Measurements from ENCODE around the gene THBS3.
A peak's percentile ranks its signal among the peaks of the same experiment; 100 is the strongest.

THBS3 gene

GRCh38 chr1:155187456-155187891 lies 20.2 kb downstream of the THBS3 start:
- H3K9ac ChIP-seq (ENCODE audit: low read depth in 1 of 2, low read length in 2 of 2) = no peak overlapping the region

GRCh38 chr1:155186794-155187455 lies 20.8 kb downstream of the THBS3 start:
- no peaks in the 10 kb centered on the region for H3K27me3 ChIP-seq (ENCODE audit: control insufficient read depth in 1 of 2, insufficient read depth in 2 of 2, low read length in 2 of 2)
- peaks cover 33 to 43% of the 10 kb centered on the region in 2 donors for H3K4me1 ChIP-seq (ENCODE audit: control insufficient read depth in 1 of 2, insufficient read depth in 2 of 2, low read length in 2 of 2)
- peak overlapping the region in 1 of 2 donors; percentile 13 for H3K4me3 ChIP-seq (ENCODE audit: low read depth in 1 of 2, low read length in 2 of 2)
- no peaks in the 10 kb centered on the region for H3K9me3 ChIP-seq (ENCODE audit: control insufficient read depth in 1 of 2, low read length in 2 of 2)
- H3K9ac ChIP-seq (ENCODE audit: low read depth in 1 of 2, low read length in 2 of 2) = peak overlapping the region in 1 of 2 donors; percentile 55
- H3K27ac ChIP-seq (ENCODE audit: low read depth, low read length) = peak overlapping the region; percentile 45
- no peaks in the 10 kb centered on the region for H3K36me3 ChIP-seq (ENCODE audit: control insufficient read depth in 1 of 2, insufficient read depth in 2 of 2, low read length in 2 of 2)

More at GRCh38 chr1:155187456-155187891, 20.2 kb downstream of the THBS3 start:
- H3K9me3 ChIP-seq (ENCODE audit: control insufficient read depth in 1 of 2, low read length in 2 of 2) = no peaks in the 10 kb centered on the region
- no peaks in the 10 kb centered on the region for H3K36me3 ChIP-seq (ENCODE audit: control insufficient read depth in 1 of 2, insufficient read depth in 2 of 2, low read length in 2 of 2)
- H3K27ac ChIP-seq (ENCODE audit: low read depth, low read length) = no peak overlapping the region
- peaks cover 36 to 42% of the 10 kb centered on the region in 2 donors for H3K4me1 ChIP-seq (ENCODE audit: control insufficient read depth in 1 of 2, insufficient read depth in 2 of 2, low read length in 2 of 2)
- no peak overlapping the region for H3K4me3 ChIP-seq (ENCODE audit: low read depth in 1 of 2, low read length in 2 of 2)
- H3K27me3 ChIP-seq (ENCODE audit: control insufficient read depth in 1 of 2, insufficient read depth in 2 of 2, low read length in 2 of 2) = no peaks in the 10 kb centered on the region

GRCh38 chr1:155186067-155186793 lies 21.5 kb downstream of the THBS3 start:
- peak overlapping the region; percentile 45 for H3K27ac ChIP-seq (ENCODE audit: low read depth, low read length)
- H3K9ac ChIP-seq (ENCODE audit: low read depth in 1 of 2, low read length in 2 of 2) = peak overlapping the region in 1 of 2 donors; percentile 55
- H3K4me3 ChIP-seq (ENCODE audit: low read depth in 1 of 2, low read length in 2 of 2) = peak overlapping the region in 1 of 2 donors; percentile 13
- H3K27me3 ChIP-seq (ENCODE audit: control insufficient read depth in 1 of 2, insufficient read depth in 2 of 2, low read length in 2 of 2) = no peaks in the 10 kb centered on the region
- no peaks in the 10 kb centered on the region for H3K9me3 ChIP-seq (ENCODE audit: control insufficient read depth in 1 of 2, low read length in 2 of 2)
- peaks cover 35 to 50% of the 10 kb centered on the region in 2 donors for H3K4me1 ChIP-seq (ENCODE audit: control insufficient read depth in 1 of 2, insufficient read depth in 2 of 2, low read length in 2 of 2)
- no peaks in the 10 kb centered on the region for H3K36me3 ChIP-seq (ENCODE audit: control insufficient read depth in 1 of 2, insufficient read depth in 2 of 2, low read length in 2 of 2)

- H3K4me1 ChIP-seq (ENCODE audit: control insufficient read depth in 1 of 2, insufficient read depth in 2 of 2, low read length in 2 of 2) = peaks cover 37 to 51% of the 10 kb centered on the region in 2 donors
- no peaks in the 10 kb centered on the region for H3K27me3 ChIP-seq (ENCODE audit: control insufficient read depth in 1 of 2, insufficient read depth in 2 of 2, low read length in 2 of 2)
- H3K9ac ChIP-seq (ENCODE audit: low read depth in 1 of 2, low read length in 2 of 2) = peak overlapping the region in 1 of 2 donors; percentile 55
- peak overlapping the region in 1 of 2 donors; percentile 36 for H3K4me3 ChIP-seq (ENCODE audit: low read depth in 1 of 2, low read length in 2 of 2)
- peak overlapping the region; percentile 61 for H3K27ac ChIP-seq (ENCODE audit: low read depth, low read length)
- no peaks in the 10 kb centered on the region for H3K9me3 ChIP-seq (ENCODE audit: control insufficient read depth in 1 of 2, low read length in 2 of 2)
- H3K36me3 ChIP-seq (ENCODE audit: control insufficient read depth in 1 of 2, insufficient read depth in 2 of 2, low read length in 2 of 2) = no peaks in the 10 kb centered on the region
Measured at GRCh38 chr1:155185783-155186066, 22.0 kb downstream of the THBS3 start.

- H3K9ac ChIP-seq (ENCODE audit: low read depth in 1 of 2, low read length in 2 of 2) = peak overlapping the region; percentile 18 to 55
Measured at GRCh38 chr1:155184835-155185782, 22.6 kb downstream of the THBS3 start.

GRCh38 chr1:155184351-155184811 lies 23.3 kb downstream of the THBS3 start:
- peaks cover 40 to 52% of the 10 kb centered on the region in 2 donors for H3K4me1 ChIP-seq (ENCODE audit: control insufficient read depth in 1 of 2, insufficient read depth in 2 of 2, low read length in 2 of 2)
- no peak overlapping the region for H3K27ac ChIP-seq (ENCODE audit: low read depth, low read length)
- no peaks in the 10 kb centered on the region for H3K9me3 ChIP-seq (ENCODE audit: control insufficient read depth in 1 of 2, low read length in 2 of 2)
- no peaks in the 10 kb centered on the region for H3K36me3 ChIP-seq (ENCODE audit: control insufficient read depth in 1 of 2, insufficient read depth in 2 of 2, low read length in 2 of 2)
- no peaks in the 10 kb centered on the region for H3K27me3 ChIP-seq (ENCODE audit: control insufficient read depth in 1 of 2, insufficient read depth in 2 of 2, low read length in 2 of 2)
- H3K4me3 ChIP-seq (ENCODE audit: low read depth in 1 of 2, low read length in 2 of 2) = no peak overlapping the region
- H3K9ac ChIP-seq (ENCODE audit: low read depth in 1 of 2, low read length in 2 of 2) = no peak overlapping the region

More at GRCh38 chr1:155184835-155185782, 22.6 kb downstream of the THBS3 start:
- Histone ChIP-seq H3K27me3 (ENCODE audit: control insufficient read depth in 1 of 2, insufficient read depth in 2 of 2, low read length in 2 of 2) (no peaks in the 10 kb centered on the region), H3K27ac (ENCODE audit: low read depth, low read length) (peak overlapping the region; percentile 61), H3K4me3 (ENCODE audit: low read depth in 1 of 2, low read length in 2 of 2) (peak overlapping the region in 1 of 2 donors; percentile 36), H3K9me3 (ENCODE audit: control insufficient read depth in 1 of 2, low read length in 2 of 2) (no peaks in the 10 kb centered on the region), H3K36me3 (ENCODE audit: control insufficient read depth in 1 of 2, insufficient read depth in 2 of 2, low read length in 2 of 2) (no peaks in the 10 kb centered on the region), H3K4me1 (ENCODE audit: control insufficient read depth in 1 of 2, insufficient read depth in 2 of 2, low read length in 2 of 2) (peaks cover 37 to 51% of the 10 kb centered on the region in 2 donors)

- Histone ChIP-seq H3K27ac (ENCODE audit: low read depth, low read length) (no peak overlapping the region), H3K27me3 (ENCODE audit: control insufficient read depth in 1 of 2, insufficient read depth in 2 of 2, low read length in 2 of 2) (no peaks in the 10 kb centered on the region), H3K4me1 (ENCODE audit: control insufficient read depth in 1 of 2, insufficient read depth in 2 of 2, low read length in 2 of 2) (peaks cover 43 to 58% of the 10 kb centered on the region in 2 donors), H3K4me3 (ENCODE audit: low read depth in 1 of 2, low read length in 2 of 2) (no peak overlapping the region), H3K9me3 (ENCODE audit: control insufficient read depth in 1 of 2, low read length in 2 of 2) (no peaks in the 10 kb centered on the region), H3K36me3 (ENCODE audit: control insufficient read depth in 1 of 2, insufficient read depth in 2 of 2, low read length in 2 of 2) (no peaks in the 10 kb centered on the region), H3K9ac (ENCODE audit: low read depth in 1 of 2, low read length in 2 of 2) (no peak overlapping the region)
Measured at GRCh38 chr1:155183775-155184221, 23.9 kb downstream of the THBS3 start.

- Histone ChIP-seq H3K9me3 (ENCODE audit: control insufficient read depth in 1 of 2, low read length in 2 of 2) (no peaks in the 10 kb centered on the region), H3K36me3 (ENCODE audit: control insufficient read depth in 1 of 2, insufficient read depth in 2 of 2, low read length in 2 of 2) (no peaks in the 10 kb centered on the region), H3K27ac (ENCODE audit: low read depth, low read length) (no peak overlapping the region), H3K27me3 (ENCODE audit: control insufficient read depth in 1 of 2, insufficient read depth in 2 of 2, low read length in 2 of 2) (no peaks in the 10 kb centered on the region), H3K4me1 (ENCODE audit: control insufficient read depth in 1 of 2, insufficient read depth in 2 of 2, low read length in 2 of 2) (peaks cover 40 to 53% of the 10 kb centered on the region in 2 donors), H3K4me3 (ENCODE audit: low read depth in 1 of 2, low read length in 2 of 2) (no peak overlapping the region), H3K9ac (ENCODE audit: low read depth in 1 of 2, low read length in 2 of 2) (no peak overlapping the region)
Measured at GRCh38 chr1:155182052-155182550, 25.6 kb downstream of the THBS3 start.

- Histone ChIP-seq H3K9me3 (ENCODE audit: control insufficient read depth in 1 of 2, low read length in 2 of 2) (no peaks in the 10 kb centered on the region), H3K4me1 (ENCODE audit: control insufficient read depth in 1 of 2, insufficient read depth in 2 of 2, low read length in 2 of 2) (peaks cover 39 to 52% of the 10 kb centered on the region in 2 donors), H3K27ac (ENCODE audit: low read depth, low read length) (no peak overlapping the region), H3K27me3 (ENCODE audit: control insufficient read depth in 1 of 2, insufficient read depth in 2 of 2, low read length in 2 of 2) (no peaks in the 10 kb centered on the region), H3K9ac (ENCODE audit: low read depth in 1 of 2, low read length in 2 of 2) (no peak overlapping the region), H3K4me3 (ENCODE audit: low read depth in 1 of 2, low read length in 2 of 2) (no peak overlapping the region), H3K36me3 (ENCODE audit: control insufficient read depth in 1 of 2, insufficient read depth in 2 of 2, low read length in 2 of 2) (no peaks in the 10 kb centered on the region)
Measured at GRCh38 chr1:155181371-155182051, 26.2 kb downstream of the THBS3 start.

All from duodenal mucosa (tissue), 2 donors.